Sigmoid colon (tissue), 7 donors: ENCODE measurements around the gene METRNL. TPM values are rescaled to one million over a fixed set of nuclear protein-coding genes. Genes with fewer than 3 reads are reported as not detected.
A peak's percentile ranks its signal among the peaks of the same experiment; 100 is the strongest.
"Not testable (repeated sequence)": the region's sequence is repeated elsewhere in the genome, so short reads cannot be mapped to it uniquely, and the experiment has no call there.

Experiments
- DNase-seq: peaks from one replicate; pipeline ENCODE4 v3.0.0-alpha.2; 2019
- H3K27ac ChIP-seq, 4 donors: fragments of 200-600 bp; sonication (generic); one replicate each; pipeline ENCODE4 v1.5.1; 2016 to 2019; ENCODE audit warnings: mild to moderate bottlenecking in 1 of 4
- H3K27me3 ChIP-seq, 3 donors: fragments of 200-600 bp; sonication (generic); one replicate each; pipeline ENCODE4 v1.5.1; 2019; ENCODE audit warnings: mild to moderate bottlenecking in 1 of 3
- H3K36me3 ChIP-seq, 4 donors: fragments of 200-600 bp; sonication (generic); one replicate each; pipeline ENCODE4 v1.5.1; 2016 to 2019
- H3K4me1 ChIP-seq, 4 donors: fragments of 200-600 bp; sonication (generic); one replicate each; pipeline ENCODE4 v1.5.1; 2017 to 2019
- H3K4me3 ChIP-seq, 4 donors: fragments of 200-600 bp; sonication (generic); one replicate each; pipeline ENCODE4 v1.5.1; 2017 to 2019; ENCODE audit warnings: mild to moderate bottlenecking in 2 of 4, moderate library complexity in 1 of 4
- H3K9me3 ChIP-seq, 4 donors: fragments of 200-600 bp in 3 of 4; sonication (generic) in 3 of 4; one replicate each; pipeline versions ENCODE4 v1.5.1 to v1.6.1; 2013 to 2019
- CTCF ChIP-seq, 4 experiments: fragments of 450-650 bp in 3 of 4; fragments of 200-600 bp in 1 of 4; IDR thresholded peaks; one replicate each; pipeline ENCODE4 v1.5.1; 2016 to 2019; ENCODE audit warnings: antibody characterized with exemption in 4 of 4, mild to moderate bottlenecking in 3 of 4, moderate library complexity in 2 of 4
- EP300 ChIP-seq, 4 donors: sonication (generic); formaldehyde crosslinking; IDR thresholded peaks; one replicate each; pipeline ENCODE4 v1.6.1; 2017; ENCODE audit warnings: antibody characterized with exemption in 4 of 4
- POLR2A ChIP-seq, 2 donors: fragments of 450-650 bp; IDR thresholded peaks; one replicate each; pipeline ENCODE4 v1.6.1; 2016; ENCODE audit warnings: antibody characterized with exemption in 2 of 2, mild to moderate bottlenecking in 2 of 2, moderate library complexity in 2 of 2
- POLR2AphosphoS5 ChIP-seq, 4 donors: sonication (generic); formaldehyde crosslinking; IDR thresholded peaks; one replicate each; pipeline ENCODE4 v1.6.1; 2017; ENCODE audit warnings: antibody characterized with exemption in 4 of 4
- WGBS, 2 donors: extraction: QIAGEN DNeasy Blood & Tissue Kit; methylation state at CpG; one replicate each; pipeline ENCODE4 v1.1.7; 2013; 5-methylcytosine and 5-hydroxymethylcytosine counted together
- intact Hi-C: fragments of 100-400 bp; cut with DNase I; formaldehyde crosslinking; loops from one replicate; pipeline ENCODE4 v1.15.1; 2023
- polyA plus RNA-seq, 3 donors: library from polyadenylated mRNA; stranded (reverse); fragments of 200-250 nt; gene quantifications; one replicate each; pipeline ENCODE4 v1.2.3, GENCODE V29; 2013
- total RNA-seq, 4 donors: library from RNA; depleted of rRNA; stranded (reverse); fragments of >200 nt; gene quantifications; one replicate each; pipeline ENCODE4 v1.1.0, GENCODE V29; 2016
- donor health status: healthy with polysubstance abuse.
- donor health status: Bipolar disorder and iron deficiency.
- donor health status: healthy.

Gene METRNL
- total and polyA plus RNA-seq, 7 donors, result 26.8 to 116 (median 53.6) TPM

- intact Hi-C loops, result loop anchor here (10.0 kb wide), 1 partner anchor 180 kb away; no protein-coding TSS in a partner anchor
- peak overlapping the region in 2 of 4 donors; percentile 31 to 61 for H3K27ac ChIP-seq
- no peaks in the 10 kb centered on the region for H3K27me3 ChIP-seq
- no peak overlapping the region for H3K4me3 ChIP-seq
- H3K4me1 ChIP-seq, result peaks cover 0 to 23% (median 15%) of the 10 kb centered on the region in 4 donors
- H3K9me3 ChIP-seq, result no peaks in the 10 kb centered on the region
- peak; percentile 48 for DNase-seq
- no peaks in the 10 kb centered on the region for H3K36me3 ChIP-seq
- 92 to 97% methylated on average over 13 of the region's 13 CpGs for WGBS, 2 donors
- no peak for TF ChIP-seq CTCF (IDR thresholded peaks at IDR 0.05)
- no peak for TF ChIP-seq POLR2A (IDR thresholded peaks at IDR 0.05)
- no peak for TF ChIP-seq POLR2AphosphoS5 (IDR thresholded peaks at IDR 0.05)
- TF ChIP-seq EP300 (IDR thresholded peaks at IDR 0.05), result no peak
These were observed 24.8 kb upstream of the METRNL start for GRCh38 chr17:83054518-83055125.

GRCh38 chr17:83055176-83055575 is 24.2 kb upstream of the METRNL start:
- DNase-seq, result peak; percentile 45
- not testable (repeated sequence) for H3K4me3 ChIP-seq, H3K9me3 ChIP-seq, H3K36me3 ChIP-seq, H3K27me3 ChIP-seq, H3K27ac ChIP-seq
- 92 to 97% methylated on average over 25 of the region's 25 CpGs for WGBS, 2 donors
- peaks cover 0 to 23% (median 15%) of the 10 kb centered on the region in 4 donors for H3K4me1 ChIP-seq
- intact Hi-C loops, result loop anchor here (10.0 kb wide), 1 partner anchor 180 kb away; no protein-coding TSS in a partner anchor

DNA sequence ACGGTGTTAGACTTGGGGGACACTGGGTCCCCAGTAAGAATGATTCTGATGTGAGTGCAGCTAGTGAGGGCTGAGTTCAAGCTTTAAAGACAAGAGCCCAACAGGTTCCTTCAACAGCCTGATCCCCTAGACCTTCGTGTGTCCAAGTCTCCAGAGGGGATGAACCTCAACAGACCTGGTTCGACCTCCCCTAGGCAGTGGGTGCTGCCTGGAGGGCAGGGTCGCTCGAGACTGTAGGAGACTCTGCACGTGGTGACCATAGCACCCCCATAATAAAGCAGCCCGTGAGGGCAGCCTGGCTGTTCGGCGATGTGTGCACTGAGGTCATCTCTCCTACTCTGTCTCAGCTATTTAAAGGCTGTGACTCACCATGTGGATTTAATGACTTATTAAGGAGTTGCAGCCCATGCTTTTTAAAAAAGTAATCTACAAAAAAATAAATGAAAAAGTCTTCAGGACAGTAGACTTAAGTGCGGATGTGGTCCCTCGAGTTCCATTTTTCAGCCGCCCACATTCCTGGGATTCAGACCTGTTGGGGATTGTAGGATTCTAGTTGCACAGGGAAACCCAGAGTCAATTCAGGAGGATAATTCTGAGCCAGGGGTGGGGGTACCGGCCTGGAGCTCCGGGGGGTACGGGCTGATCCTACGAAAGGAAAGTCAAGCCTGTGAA is 23.4 kb upstream of the METRNL start:
- Histone ChIP-seq H3K4me3 (no peak overlapping the region), H3K4me1 (peaks cover 0 to 18% (median 12%) of the 10 kb centered on the region in 4 donors), H3K27ac (peak overlapping the region in 2 of 4 donors; percentile 8 to 60), H3K9me3 (no peaks in the 10 kb centered on the region), H3K36me3 (no peaks in the 10 kb centered on the region), H3K27me3 (no peaks in the 10 kb centered on the region)
- no peak for TF ChIP-seq EP300 (IDR thresholded peaks at IDR 0.05)
- TF ChIP-seq POLR2AphosphoS5 (IDR thresholded peaks at IDR 0.05), result peak in 1 of 4 donors; percentile 6
- intact Hi-C loops, result loop anchor here (10.0 kb wide), 1 partner anchor 181 kb away; no protein-coding TSS in a partner anchor
- 82% methylated on average over 16 of the region's 16 CpGs for WGBS, 2 donors
- DNase-seq, result peak; percentile 29

DNA sequence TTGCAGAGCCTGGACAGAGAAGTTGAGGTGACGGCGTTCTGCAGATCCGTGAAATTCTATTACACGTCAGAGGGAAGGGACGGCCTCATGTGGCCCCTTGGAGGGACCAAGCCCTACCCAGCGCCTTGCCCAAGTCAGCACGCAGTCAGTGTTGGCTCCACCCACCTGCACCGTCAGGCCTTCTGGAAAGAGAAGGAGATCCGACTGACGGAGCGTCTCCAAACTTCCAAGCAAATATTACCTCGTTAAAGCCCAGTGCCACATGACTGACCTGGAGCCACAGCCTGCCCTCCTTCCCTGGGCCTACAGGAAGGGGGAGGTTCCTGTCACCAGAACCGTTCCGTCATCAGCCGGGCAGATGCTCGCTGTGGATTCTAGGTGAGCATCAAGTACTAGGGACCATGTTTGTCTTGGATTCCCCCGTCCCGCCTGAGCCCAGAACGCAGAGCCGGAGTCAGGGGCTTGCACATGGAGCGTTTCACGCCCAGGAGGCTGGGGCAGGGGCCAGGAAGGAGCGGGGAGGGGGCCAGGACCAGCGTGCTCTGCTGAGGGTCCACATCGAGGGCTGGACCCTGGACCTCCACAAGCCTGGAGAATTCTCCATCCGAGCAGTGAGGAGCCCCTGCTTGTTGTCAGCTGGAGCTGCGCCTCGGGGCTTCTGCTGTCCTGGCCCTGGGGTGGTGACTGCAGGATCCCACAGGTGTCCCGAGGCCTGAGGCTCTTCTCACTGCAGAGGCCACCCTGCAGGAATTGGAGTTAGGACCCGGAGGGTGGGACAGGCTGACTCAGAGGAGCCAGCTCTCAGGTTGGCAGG is 22.6 kb upstream of the METRNL start:
- Histone ChIP-seq H3K27ac (peak overlapping the region in 1 of 4 donors; percentile 60), H3K27me3 (no peaks in the 10 kb centered on the region), H3K36me3 (no peaks in the 10 kb centered on the region), H3K4me1 (peaks cover 0 to 14% (median 9%) of the 10 kb centered on the region in 4 donors), H3K4me3 (no peak overlapping the region), H3K9me3 (no peaks in the 10 kb centered on the region)
- TF ChIP-seq POLR2AphosphoS5 (IDR thresholded peaks at IDR 0.05), result no peak
- TF ChIP-seq EP300 (IDR thresholded peaks at IDR 0.05), result no peak
- TF ChIP-seq POLR2A (IDR thresholded peaks at IDR 0.05), result no peak
- TF ChIP-seq CTCF (IDR thresholded peaks at IDR 0.05), result no peak
- WGBS, 2 donors, result 86 to 87% methylated on average over 30 of the region's 30 CpGs
- intact Hi-C loops, result loop anchor here (10.0 kb wide), 1 partner anchor 182 kb away; no protein-coding TSS in a partner anchor
- peak; percentile 64 for DNase-seq

DNA sequence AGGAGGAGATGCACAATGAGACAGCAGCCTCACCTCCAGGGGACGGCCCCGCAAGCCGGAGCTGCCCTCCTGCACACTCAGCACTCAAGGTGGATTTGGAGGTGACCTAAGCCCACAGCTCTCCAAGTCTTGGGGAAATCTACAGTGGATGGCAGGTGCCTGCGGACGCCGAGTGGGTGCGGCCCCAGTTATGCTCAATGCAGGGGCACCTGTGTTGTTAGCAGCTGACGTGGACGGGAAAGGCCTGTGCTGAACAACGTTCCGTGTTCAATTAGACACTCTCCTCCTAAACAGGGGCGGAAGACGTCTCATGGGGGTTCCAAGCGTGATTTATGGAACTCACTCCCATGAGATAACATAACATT is 22.0 kb upstream of the METRNL start:
- DNase-seq, result no peak
- TF ChIP-seq POLR2A (IDR thresholded peaks at IDR 0.05), result no peak
- no peak overlapping the region for H3K4me3 ChIP-seq
- no peaks in the 10 kb centered on the region for H3K27me3 ChIP-seq
- no peaks in the 10 kb centered on the region for H3K36me3 ChIP-seq
- WGBS, 2 donors, result 93 to 94% methylated on average over 14 of the region's 14 CpGs
- H3K9me3 ChIP-seq, result no peaks in the 10 kb centered on the region
- H3K4me1 ChIP-seq, result peaks cover 0 to 9% (median 5%) of the 10 kb centered on the region in 4 donors
- H3K27ac ChIP-seq, result no peak overlapping the region
- intact Hi-C loops, result loop anchor here (10.0 kb wide), 1 partner anchor 183 kb away; no protein-coding TSS in a partner anchor
